Right kidney (tissue), 1 donor: Measurements from ENCODE around the gene CYTH4.
"Not testable (repeated sequence)": the region's sequence is repeated elsewhere in the genome, so short reads cannot be mapped to it uniquely, and the experiment has no call there.

Experiments used
- DNase-seq: peaks from one replicate; pipeline ENCODE4 v3.0.0-alpha.2; 2016

CYTH4 gene

GRCh38 chr22:37310815-37311595, 28.7 kb downstream of the CYTH4 start:
- no peak for DNase-seq

- DNase-seq = no peak
Measured at GRCh38 chr22:37311761-37312312, 29.5 kb downstream of the CYTH4 start.

- no peak for DNase-seq
Measured at GRCh38 chr22:37312549-37313183, 30.4 kb downstream of the CYTH4 start.

DNA sequence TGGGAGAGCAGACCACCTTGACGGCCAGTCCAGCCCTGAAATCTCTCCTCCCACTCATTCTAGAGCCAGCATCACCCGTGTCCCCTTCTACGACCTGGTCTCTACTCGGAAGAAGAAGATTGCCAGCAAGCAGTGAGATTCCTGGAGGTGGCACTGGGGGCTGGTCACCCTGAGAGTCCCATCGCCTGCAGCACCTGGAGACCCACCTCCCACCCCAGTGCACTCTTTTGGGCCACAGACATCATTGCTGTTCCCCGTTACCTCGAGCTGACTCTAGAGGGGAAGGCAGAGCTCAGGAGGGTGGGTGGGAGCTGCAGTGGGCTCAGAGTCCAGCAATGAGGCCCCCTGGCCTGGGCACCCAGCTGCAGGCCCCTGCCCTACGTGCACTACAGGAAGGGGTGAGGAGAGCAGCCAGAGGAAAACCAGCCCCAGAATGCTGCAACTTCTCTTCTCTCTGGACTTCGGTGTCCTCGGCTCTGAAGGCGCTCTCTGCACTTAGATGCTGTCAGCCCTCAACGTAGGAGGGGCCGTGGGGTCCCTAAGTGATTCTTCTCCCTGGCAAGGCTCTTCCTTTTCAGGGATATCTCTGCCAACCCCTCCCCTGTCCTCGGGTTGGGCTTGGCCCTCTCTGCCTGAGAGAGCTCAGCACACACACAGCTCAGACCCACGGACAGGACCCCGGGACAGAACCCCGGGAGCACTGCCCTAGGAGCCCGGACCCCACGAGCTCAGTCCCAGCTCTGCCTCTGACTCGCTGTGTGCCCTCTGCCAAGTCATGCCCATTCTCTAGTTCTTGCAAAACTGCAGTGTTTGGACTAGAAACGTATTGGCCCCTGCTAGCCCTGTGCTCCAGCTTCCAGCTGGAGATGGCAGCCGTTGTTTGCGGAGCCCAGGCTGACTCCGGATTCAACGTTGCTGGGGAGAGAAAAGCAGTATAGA, 31.3 kb downstream of the CYTH4 start:
- DNase-seq = no peak

GRCh38 chr22:37314315-37315074, 32.2 kb downstream of the CYTH4 start:
- DNase-seq = no peak

GRCh38 chr22:37316405-37316804, 34.1 kb downstream of the CYTH4 start:
- DNase-seq = no peak

GRCh38 chr22:37316875-37317371, 34.6 kb downstream of the CYTH4 start:
- DNase-seq = peak; percentile 65

- no peak for DNase-seq
Measured at GRCh38 chr22:37317698-37318210, 35.4 kb downstream of the CYTH4 start.

DNA sequence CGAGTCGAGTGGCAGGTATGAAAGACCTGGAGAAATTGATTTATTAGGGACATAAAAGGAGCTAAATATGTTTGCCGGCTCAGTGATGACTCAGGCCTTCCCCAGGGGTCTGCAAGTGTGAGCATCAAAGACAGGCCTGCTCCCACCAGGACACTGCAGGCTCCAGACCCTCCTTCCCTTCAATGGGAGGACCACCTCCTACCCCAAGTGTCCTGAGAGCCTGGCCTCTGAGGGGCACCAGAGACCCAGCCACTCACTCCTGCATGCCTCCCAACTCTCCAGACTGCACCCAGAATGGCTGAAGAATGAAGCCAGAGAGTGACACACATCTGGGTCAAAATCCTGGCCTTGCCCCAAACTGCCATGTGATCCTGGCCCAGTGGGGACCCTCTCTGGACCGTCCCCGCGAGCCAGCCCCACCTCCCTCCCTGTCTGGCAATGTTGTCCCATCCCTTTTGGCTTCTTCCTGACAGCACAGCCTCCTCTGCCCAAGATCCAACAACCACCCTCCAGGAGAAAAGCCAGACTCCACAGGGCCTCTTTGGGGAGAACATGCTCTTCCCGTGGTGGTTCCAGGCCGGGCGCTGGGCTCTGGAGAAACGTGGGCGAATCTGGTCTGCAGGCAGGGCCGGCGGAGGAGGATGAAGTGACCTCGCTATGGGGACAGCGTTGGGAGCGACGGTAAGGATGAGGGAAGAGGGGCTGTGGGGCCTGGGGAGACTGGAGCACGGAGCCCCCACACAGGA, 36.2 kb downstream of the CYTH4 start:
- DNase-seq = no peak

- DNase-seq = no peak
Measured at GRCh38 chr22:37319469-37319868, 37.2 kb downstream of the CYTH4 start.

GRCh38 chr22:37320726-37321677, 38.7 kb downstream of the CYTH4 start:
- DNase-seq = no peak

- DNase-seq = no peak
Measured at GRCh38 chr22:37324340-37325038, 42.2 kb downstream of the CYTH4 start.

DNA sequence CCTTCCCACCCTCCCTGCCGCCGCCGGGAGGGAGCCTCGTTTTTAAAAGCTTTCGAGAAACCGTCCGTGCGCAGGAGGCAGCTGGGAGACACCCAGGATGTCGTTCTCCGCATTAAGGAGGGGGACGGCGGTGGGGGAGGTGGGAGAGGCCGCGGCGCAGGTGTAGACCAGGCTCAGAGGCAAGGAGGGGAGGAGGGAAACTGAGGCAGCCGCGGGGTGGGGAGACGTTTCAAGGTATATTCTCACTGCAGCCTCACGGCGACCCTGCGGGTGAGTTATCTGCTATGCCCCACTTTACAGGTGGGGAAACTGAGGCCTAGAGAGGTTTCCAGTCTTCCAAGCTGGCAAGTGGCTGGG, 42.7 kb downstream of the CYTH4 start:
- DNase-seq = no peak

GRCh38 chr22:37326726-37327125, 44.4 kb downstream of the CYTH4 start:
- DNase-seq = no peak

GRCh38 chr22:37328017-37328416, 45.7 kb downstream of the CYTH4 start:
- DNase-seq = no peak

DNA sequence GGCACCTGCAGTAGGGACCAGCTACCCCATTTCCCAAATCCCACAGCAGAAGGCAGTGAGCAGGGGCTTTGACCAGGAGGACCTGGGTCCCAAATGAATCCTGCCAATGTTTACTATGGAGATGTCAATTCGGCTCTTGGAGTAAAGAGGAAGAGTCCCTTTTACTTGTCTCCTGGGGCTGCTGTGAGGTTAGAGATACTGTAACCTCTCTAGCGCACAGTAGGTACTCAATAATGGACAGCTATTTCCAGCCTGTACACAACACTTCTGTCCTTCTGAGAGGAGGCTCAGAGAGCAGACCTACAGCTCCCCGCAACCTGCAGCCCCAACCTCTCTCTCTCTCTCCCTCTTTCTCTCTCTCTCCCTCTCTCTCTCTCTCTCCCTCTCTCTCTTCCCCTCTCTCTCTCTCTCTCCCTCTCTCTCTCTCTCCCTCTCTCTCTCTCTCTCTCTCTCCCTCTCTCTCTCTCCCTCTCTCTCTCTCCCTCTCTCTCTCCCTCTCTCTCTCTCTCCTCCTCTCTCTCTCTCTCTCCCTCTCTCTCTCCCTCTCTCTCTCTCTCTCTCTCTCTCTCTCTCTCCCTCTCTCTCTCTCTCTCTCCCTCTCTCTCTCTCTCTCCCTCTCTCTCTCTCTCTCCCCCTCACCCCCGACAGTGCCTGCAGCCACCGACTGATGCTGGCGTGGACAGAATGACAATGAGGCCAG, 46.4 kb downstream of the CYTH4 start:
- not testable (repeated sequence) for DNase-seq

GRCh38 chr22:37329238-37330140, 47.2 kb downstream of the CYTH4 start:
- DNase-seq = no peak
